Left ventricle myocardium superior (tissue), 1 donor: ENCODE measurements around the gene AQP6. TPM values are rescaled to one million over a fixed set of nuclear protein-coding genes. Genes with fewer than 3 reads are reported as not detected.

ENCODE experiments used
- ATAC-seq: fragments of 200-7000 bp; cut with Tn5 transposase; one replicate; pipeline ENCODE4 v1.9.1; 2020; ENCODE audit warnings: mild to moderate bottlenecking, moderate library complexity
- DNase-seq: peaks from one replicate; pipeline ENCODE4 v3.0.0-alpha.2; 2020
- intact Hi-C: fragments of 100-400 bp; cut with micrococcal nuclease; formaldehyde crosslinking; loops from one replicate; pipeline ENCODE4 v1.11.0; 2022
- total RNA-seq: library from RNA; stranded (reverse); fragmentation: NEBNext Ultra II Directional; extraction: Animal tissue kit (Norgen Biotek cat#: 25700); gene quantifications from one replicate; pipeline ENCODE4 v1.2.1, GENCODE V29; 2021
- donor health status: DM: no; HTN: yes; CAD: no; lungs with severe emphysema.

AQP6 gene
- total RNA-seq, 1 donor from 2014 or later, result not detected

DNA sequence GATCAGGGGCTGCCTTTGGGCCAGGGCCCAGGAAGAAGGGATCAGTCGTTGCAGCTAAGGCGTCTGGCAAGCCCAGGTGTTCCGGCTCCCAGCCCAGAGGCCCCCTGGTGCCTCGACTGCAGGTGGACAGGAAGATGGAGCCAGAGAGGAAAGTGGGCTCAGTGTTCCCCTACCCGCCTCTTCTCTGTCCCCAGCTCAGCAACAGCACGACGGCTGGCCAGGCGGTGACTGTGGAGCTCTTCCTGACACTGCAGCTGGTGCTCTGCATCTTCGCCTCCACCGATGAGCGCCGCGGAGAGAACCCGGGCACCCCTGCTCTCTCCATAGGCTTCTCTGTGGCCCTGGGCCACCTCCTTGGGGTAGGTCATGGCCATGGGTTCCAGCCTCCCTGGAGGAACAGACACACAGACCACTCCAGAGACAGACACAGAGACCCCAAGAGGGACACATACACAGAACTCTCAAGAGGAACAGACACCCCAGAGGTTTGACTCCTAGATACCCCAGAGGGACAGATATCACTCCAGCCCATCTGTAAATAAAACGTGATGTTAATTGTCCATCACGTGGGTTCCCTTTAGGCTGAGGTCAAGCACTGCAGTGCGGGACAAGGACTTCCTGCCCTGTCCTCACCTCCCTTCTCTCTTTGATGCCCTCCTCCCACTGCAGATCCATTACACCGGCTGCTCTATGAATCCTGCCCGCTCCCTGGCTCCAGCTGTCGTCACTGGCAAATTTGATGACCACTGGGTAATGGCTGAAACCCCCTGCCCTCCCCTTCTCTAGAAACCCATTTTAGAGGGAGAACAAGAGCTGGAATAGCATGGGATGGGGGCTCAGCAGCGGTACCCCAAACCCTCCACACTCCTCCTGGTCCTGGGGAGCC is 18.5 kb upstream of the AQP6 start:
- intact Hi-C loops, result no loop called here
- ATAC-seq, result no peak
- DNase-seq, result no peak

- intact Hi-C loops, result no loop called here
- no peak for DNase-seq
- ATAC-seq, result peak; percentile 20
These were observed 17.6 kb upstream of the AQP6 start for GRCh38 chr12:49954863-49955830.

DNA sequence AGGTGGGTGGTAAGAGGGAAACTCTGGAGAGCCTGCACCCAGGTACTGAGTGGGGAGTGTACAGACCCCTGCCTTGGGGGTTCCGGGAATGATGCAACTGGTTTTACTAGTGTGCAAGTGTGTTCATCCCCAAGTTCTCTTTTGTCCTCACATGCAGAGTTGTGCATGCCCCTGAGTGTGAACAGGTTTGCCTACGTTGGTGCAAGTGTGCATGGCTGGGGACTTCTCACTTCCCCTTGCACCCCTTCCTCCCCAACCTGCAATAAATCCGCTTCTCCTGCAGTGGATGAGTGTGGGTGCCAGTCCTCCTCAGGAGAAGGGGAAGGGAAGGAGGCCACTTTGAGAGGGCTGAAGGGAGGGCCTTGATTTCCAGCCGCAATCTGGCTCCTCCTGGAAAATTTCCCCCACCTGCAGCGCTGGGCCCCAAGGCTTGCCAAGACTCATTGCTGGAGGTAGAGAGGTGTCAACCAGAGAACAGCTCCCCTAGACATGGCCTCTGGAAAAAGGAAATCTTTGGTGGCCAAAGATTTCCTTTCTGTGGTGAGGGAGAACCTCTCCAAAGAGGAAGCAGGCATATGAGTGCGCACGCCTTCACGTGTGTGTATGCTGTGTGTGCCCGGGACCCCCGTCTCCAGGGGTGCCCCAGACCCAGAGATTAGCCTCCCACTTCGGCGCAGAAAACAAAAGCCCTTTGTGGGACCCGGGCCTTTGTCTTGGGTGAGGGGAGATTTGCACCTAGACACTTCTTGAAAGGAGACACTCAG is 16.7 kb upstream of the AQP6 start:
- ATAC-seq (no peak), DNase-seq (no peak)
- intact Hi-C loops, result no loop called here

GRCh38 chr12:49956663-49957569 is 15.8 kb upstream of the AQP6 start:
- intact Hi-C loops, result no loop called here
- DNase-seq, result no peak
- no peak for ATAC-seq

DNA sequence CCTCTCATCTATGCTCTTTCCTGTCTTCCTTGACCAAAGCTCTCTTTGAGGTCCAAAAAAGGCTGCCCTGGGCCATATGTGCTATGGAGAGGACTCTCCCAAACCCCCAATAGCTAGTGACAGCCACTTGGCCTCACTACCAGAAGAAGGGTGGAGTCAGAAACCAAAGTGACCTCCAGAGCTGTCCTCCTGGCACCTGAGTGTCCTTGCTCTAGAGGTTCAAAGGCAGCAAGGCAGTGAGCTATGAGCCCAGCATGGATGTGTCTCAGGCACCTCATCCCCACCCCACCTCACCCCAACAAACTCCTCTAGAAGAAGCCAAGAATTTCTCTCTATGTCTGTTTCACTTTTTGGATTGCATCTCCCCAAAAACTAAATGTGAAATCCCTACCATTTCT is 15.2 kb upstream of the AQP6 start:
- intact Hi-C loops, result no loop called here
- DNase-seq, result no peak
- ATAC-seq, result no peak

DNA sequence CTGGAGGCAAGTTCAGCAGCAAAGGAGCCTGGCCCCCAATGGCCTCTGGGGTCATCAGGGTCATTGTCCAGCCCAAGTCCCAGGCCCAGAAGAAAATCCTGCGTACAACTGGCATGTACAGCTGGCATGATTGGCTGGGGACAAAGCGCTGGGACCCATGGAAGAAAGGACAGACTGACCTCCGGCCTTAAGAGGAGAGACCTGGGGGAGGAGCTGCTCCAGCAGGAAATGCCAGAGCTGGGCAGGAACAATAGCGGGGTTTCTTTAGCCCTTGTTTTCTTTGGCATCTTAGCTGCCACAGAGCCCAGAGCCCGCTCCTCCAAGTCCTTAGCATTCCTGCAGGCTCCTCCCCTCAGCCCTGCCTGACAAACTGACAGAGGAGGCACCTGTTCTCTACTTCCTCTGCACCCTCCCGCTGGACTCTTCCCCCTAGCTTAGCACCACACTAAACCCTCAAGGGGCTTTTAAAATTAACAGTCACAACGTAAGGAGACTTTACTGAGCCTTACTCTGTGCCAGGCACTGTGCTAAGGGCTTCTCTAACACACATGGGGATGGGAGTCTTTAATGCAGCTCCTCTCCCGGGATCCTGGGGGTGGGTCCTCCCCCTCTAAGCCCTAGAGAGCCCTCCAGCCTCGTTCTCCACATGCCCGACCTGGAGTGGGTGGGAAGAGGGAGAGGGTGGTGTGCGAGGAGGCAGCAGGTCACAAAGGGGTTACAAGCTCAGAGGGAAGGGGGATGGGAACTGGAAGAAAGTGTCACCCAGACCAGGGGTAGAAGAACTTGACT is 12.9 kb upstream of the AQP6 start:
- DNase-seq (no peak), ATAC-seq (no peak)
- intact Hi-C loops, result no loop called here

GRCh38 chr12:49960474-49961110 is 12.2 kb upstream of the AQP6 start:
- intact Hi-C loops, result no loop called here
- DNase-seq (no peak), ATAC-seq (no peak)

- no peak for DNase-seq
- ATAC-seq, result peak; percentile 4
- intact Hi-C loops, result no loop called here
These were observed 11.4 kb upstream of the AQP6 start, which contains the start of gene AQP5 for GRCh38 chr12:49961111-49961922. Gene AQP5, plus strand, starts transcription at chr12:49961872. Its CDS starts 146 bp downstream, at chr12:49962018.

DNA sequence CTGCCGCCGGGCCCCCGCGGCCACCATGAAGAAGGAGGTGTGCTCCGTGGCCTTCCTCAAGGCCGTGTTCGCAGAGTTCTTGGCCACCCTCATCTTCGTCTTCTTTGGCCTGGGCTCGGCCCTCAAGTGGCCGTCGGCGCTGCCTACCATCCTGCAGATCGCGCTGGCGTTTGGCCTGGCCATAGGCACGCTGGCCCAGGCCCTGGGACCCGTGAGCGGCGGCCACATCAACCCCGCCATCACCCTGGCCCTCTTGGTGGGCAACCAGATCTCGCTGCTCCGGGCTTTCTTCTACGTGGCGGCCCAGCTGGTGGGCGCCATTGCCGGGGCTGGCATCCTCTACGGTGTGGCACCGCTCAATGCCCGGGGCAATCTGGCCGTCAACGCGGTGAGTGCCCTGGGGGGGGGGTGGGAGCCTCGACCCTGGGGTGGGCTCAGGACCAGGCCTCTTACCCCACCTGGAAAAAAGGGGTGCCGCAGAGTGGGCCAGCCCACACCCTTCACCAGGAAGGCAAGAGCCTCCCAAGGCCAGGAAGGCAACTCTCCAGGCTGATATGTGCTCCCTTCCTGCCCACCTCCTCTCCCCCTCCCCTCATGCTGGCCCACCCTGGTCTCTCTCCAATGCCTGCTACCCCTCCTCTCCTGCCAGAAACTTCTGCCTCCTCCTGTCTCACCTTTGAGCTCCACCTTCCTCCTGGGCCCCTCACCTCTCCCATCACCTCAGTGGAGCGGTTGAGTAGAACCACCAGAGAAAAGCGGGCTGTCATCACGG is 10.6 kb upstream of the AQP6 start:
- intact Hi-C loops, result no loop called here
- ATAC-seq (no peak), DNase-seq (no peak)

DNA sequence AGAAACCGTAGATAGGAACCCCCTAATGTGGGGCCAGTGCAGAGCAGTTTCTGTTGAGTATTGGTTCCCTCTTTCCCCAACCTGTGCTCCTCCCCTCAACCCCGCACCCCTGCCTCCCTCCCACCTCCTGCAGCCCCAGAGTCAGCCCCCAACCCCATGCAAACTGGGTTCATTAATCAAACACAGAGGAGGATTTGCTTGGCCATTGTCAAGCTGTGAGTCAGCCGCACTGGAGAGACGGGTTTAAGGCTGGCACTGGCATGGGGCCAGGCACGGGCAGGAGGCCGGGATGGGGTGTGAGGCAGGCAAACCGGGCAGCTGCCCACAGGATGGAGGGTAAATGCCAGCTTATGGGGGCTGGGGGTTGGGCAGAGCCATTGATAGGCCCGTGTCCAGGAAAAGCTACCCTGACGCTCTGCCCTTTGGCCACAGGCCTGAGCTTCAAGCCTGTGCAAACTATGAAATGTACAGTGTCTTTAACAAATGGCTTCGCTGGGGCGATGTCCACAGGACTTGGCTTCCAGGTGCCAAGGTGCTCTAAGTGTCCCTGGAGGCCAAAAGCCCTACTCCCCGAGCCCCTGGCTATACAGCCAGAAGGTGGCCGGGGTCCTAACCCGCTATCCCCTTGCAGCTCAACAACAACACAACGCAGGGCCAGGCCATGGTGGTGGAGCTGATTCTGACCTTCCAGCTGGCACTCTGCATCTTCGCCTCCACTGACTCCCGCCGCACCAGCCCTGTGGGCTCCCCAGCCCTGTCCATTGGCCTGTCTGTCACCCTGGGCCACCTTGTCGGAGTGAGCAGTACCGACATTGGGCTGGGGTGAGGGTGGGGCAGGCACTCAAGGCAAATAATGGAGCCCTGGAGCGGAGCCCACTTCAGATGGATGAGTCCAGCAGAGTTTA is 9.6 kb upstream of the AQP6 start:
- DNase-seq (peak; percentile 83), ATAC-seq (peak; percentile 67)
- intact Hi-C loops, result no loop called here

DNA sequence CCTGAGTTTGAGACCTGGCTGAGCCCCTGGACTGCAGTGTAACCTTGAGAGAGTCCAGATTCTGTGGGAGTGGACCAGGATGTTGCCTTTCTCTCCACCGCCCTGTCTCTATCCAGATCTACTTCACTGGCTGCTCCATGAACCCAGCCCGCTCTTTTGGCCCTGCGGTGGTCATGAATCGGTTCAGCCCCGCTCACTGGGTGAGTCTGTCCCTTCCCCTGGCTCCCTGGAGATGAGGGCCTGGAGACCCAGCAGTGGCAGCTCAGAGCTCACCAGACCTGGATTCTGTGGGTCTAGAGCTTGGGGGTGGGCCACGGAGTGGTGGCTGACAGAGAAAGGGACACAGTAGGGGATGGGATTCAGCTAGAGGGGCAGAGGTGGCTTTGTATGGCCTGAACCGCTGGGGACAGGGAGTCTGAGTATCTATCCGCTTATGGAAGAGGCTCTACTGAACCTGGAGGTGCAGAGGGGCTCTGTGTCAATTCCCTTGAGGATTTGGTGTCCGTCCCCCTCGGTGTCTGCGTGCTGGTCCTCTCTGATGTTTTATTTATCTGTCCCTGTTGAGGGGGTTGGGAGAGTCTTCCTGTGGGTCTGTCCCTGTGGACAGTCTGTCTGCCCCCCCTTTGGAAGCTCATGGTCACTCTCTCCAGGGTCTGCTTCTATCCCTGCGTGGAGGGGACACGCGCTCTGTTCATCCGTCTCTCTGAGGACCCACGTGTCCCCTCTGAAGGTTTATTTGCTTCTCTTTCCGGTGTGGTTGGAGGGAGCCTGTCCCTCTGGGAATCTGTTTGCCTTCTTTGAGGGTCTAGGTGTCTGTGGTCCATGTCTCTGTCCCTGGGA is 8.6 kb upstream of the AQP6 start:
- intact Hi-C loops, result no loop called here
- ATAC-seq (no peak), DNase-seq (no peak)

DNA sequence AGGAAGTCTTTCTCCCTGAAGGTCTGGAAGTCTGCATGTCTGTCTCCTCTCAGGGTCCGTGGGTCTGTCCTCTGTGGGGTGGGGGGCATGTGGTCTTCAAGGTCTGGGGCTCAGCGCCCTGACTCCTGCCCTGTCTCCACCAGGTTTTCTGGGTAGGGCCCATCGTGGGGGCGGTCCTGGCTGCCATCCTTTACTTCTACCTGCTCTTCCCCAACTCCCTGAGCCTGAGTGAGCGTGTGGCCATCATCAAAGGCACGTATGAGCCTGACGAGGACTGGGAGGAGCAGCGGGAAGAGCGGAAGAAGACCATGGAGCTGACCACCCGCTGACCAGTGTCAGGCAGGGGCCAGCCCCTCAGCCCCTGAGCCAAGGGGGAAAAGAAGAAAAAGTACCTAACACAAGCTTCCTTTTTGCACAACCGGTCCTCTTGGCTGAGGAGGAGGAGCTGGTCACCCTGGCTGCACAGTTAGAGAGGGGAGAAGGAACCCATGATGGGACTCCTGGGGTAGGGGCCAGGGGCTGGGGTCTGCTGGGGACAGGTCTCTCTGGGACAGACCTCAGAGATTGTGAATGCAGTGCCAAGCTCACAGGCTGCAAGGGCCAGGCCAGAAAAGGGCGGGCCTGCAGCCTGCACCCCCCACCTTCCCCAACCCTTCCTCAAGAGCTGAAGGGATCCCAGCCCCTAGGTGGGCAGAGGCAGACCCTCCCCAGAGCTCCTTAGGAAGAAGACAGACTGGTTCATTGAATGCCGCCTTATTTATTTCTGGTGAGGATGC is 7.7 kb upstream of the AQP6 start:
- intact Hi-C loops, result loop anchor here (5.0 kb wide), 1 partner anchor 92 kb away; the partner anchor contains the start of gene ASIC1
- DNase-seq, result no peak
- no peak for ATAC-seq

DNA sequence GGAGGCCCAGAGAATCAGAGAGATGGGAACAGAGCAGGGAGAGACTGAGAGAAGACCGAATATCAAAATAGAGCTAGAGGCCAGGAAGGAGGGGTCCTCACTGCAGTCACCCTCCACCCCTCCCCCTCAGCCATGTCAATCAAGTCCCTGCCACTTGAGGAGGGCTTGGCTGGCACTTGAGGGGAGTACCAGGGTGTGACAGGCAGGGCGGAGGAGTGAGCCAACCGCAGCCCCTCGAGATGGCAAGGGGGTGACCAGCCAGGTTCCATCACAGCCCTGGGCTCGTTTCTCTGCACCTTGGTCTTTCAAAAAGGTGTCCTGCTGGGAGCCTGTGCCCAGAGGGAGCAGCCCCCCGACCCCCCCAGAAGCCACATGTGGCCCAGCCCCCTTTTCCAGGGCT is 6.9 kb upstream of the AQP6 start:
- intact Hi-C loops, result loop anchor here (5.0 kb wide), 1 partner anchor 91 kb away; the partner anchor contains the start of gene ASIC1
- DNase-seq (no peak), ATAC-seq (no peak)
